B cell (primary cell): ENCODE data around the gene TBC1D22A. TPM values are rescaled to one million over a fixed set of nuclear protein-coding genes. Genes with fewer than 3 reads are reported as not detected.

Experiments
- ATAC-seq: fragments of 200-7000 bp; cut with Tn5 transposase; one replicate; pipeline ENCODE4 v1.10.0; 2021; ENCODE audit warnings: low read depth, mild to moderate bottlenecking, moderate number of reproducible peaks, moderate library complexity
- CTCF ChIA-PET: fragments of 350-600 bp; sonication (Branson Sonifier 250); formaldehyde crosslinking; loops from one replicate; lab custom pipeline; 2021; ENCODE audit warnings: antibody characterized with exemption, inconsistent platforms; lab: Charles Lee
- POLR2A ChIA-PET: fragments of 350-600 bp; sonication (Branson Sonifier 250); formaldehyde crosslinking; loops from one replicate; lab custom pipeline; 2021; ENCODE audit warnings: antibody characterized with exemption; lab: Charles Lee
- DNase-seq: peaks from one replicate; pipeline ENCODE4 v3.0.0; 2013
- H2AFZ ChIP-seq: 2 replicates; pipeline ENCODE4 v1.6.1; 2012; ENCODE audit warnings: mild to moderate bottlenecking, low read depth, low read length; ENCODE audit not compliant: insufficient read depth, poor library complexity, severe bottlenecking
- H3K27ac ChIP-seq, 2 donors: 1 replicate in 1 of 2; 2 replicates in 1 of 2; pipeline ENCODE4 v1.5.1; 2012 to 2013; ENCODE audit warnings: low read length in 2 of 2, mild to moderate bottlenecking in 2 of 2, moderate library complexity in 1 of 2
- H3K27me3 ChIP-seq, 4 experiments: fragments of 200-600 bp in 1 of 4; sonication (generic) in 1 of 4; replicated peaks in 1 of 4; 1 replicate in 2 of 4; 2 replicates in 2 of 4; pipeline versions ENCODE4 v1.6.1 to v1.7.0; 2013 to 2016; ENCODE audit warnings: low read length in 3 of 4, mild to moderate bottlenecking in 2 of 4, mixed read lengths in 1 of 4, moderate library complexity in 1 of 4; ENCODE audit not compliant: insufficient read depth in 4 of 4, control insufficient read depth in 3 of 4; ENCODE audit errors: control extremely low read depth in 1 of 4
- H3K36me3 ChIP-seq, 2 experiments: replicated peaks in 1 of 2; 1 replicate in 1 of 2; 2 replicates in 1 of 2; pipeline versions ENCODE4 v1.6.1 to v1.7.1; 2013; ENCODE audit warnings: low read length in 1 of 2; ENCODE audit not compliant: insufficient read depth in 2 of 2, control insufficient read depth in 1 of 2; ENCODE audit errors: control extremely low read depth in 1 of 2, extremely low read depth in 1 of 2
- H3K4me1 ChIP-seq, 2 donors: fragments of 200-600 bp in 1 of 2; sonication (generic) in 1 of 2; 1 replicate in 1 of 2; 2 replicates in 1 of 2; pipeline versions ENCODE4 v1.5.1 to v1.6.1; 2013 to 2017; ENCODE audit warnings: low read length in 2 of 2; ENCODE audit not compliant: control insufficient read depth in 2 of 2, insufficient read depth in 2 of 2
- H3K4me2 ChIP-seq: replicated peaks from 2 replicates; pipeline ENCODE3; 2012; ENCODE audit warnings: mild to moderate bottlenecking, low read depth, low read length; ENCODE audit not compliant: poor library complexity, severe bottlenecking
- H3K4me3 ChIP-seq, 5 experiments: fragments of 200-600 bp in 1 of 5; sonication (generic) in 1 of 5; 1 replicate in 3 of 5; 2 replicates in 2 of 5; pipeline versions ENCODE4 v1.5.1 to v1.7.0; 2011 to 2016; ENCODE audit warnings: low read length in 4 of 5, mild to moderate bottlenecking in 4 of 5, low read depth in 2 of 5, control low read depth in 1 of 5, moderate library complexity in 1 of 5; ENCODE audit not compliant: insufficient read depth in 1 of 5; ENCODE audit errors: control extremely low read depth in 1 of 5, extremely low read depth in 1 of 5
- H3K79me2 ChIP-seq: fragments of 200-600 bp; sonication (generic); one replicate; pipeline ENCODE4 v1.6.0; 2016; ENCODE audit warnings: low read length; ENCODE audit not compliant: control insufficient read depth, insufficient read depth
- H3K9ac ChIP-seq: fragments of 200-600 bp; sonication (generic); 2 replicates; pipeline ENCODE4 v1.6.1; 2017; ENCODE audit warnings: mild to moderate bottlenecking, low read length, moderate library complexity
- H3K9me3 ChIP-seq, 3 donors: one replicate each; pipeline versions ENCODE4 v1.6.1 to v1.7.1; 2013; ENCODE audit warnings: low read length in 2 of 3; ENCODE audit not compliant: control insufficient read depth in 2 of 3, insufficient read depth in 1 of 3; ENCODE audit errors: control extremely low read depth in 1 of 3
- H4K20me1 ChIP-seq: 2 replicates; pipeline ENCODE4 v1.6.0; 2012; ENCODE audit warnings: mild to moderate bottlenecking, low read length; ENCODE audit not compliant: insufficient read depth, control insufficient read depth, poor library complexity, severe bottlenecking
- H3K27ac Mint-ChIP-seq: one replicate; pipeline ENCODE4 v1.8.0; 2021; ENCODE audit warnings: mixed read lengths
- H3K27me3 Mint-ChIP-seq: one replicate; pipeline ENCODE4 v1.8.0; 2021; ENCODE audit warnings: mixed read lengths
- H3K4me1 Mint-ChIP-seq: one replicate; pipeline ENCODE4 v1.8.0; 2021; ENCODE audit warnings: mixed read lengths
- H3K4me3 Mint-ChIP-seq: one replicate; pipeline ENCODE4 v1.8.0; 2021; ENCODE audit warnings: mixed read lengths
- H3K9me3 Mint-ChIP-seq: one replicate; pipeline ENCODE4 v1.8.0; 2022; ENCODE audit warnings: mixed read lengths; ENCODE audit not compliant: insufficient read depth
- CTCF ChIP-seq: fragments of 200-600 bp; IDR thresholded peaks from one replicate; pipeline ENCODE4 v1.8.0; 2022; ENCODE audit warnings: antibody characterized with exemption, mild to moderate bottlenecking
- EZH2 ChIP-seq: IDR thresholded peaks from 2 replicates; pipeline ENCODE4 v1.6.1; 2012; ENCODE audit warnings: borderline replicate concordance, low read depth, mild to moderate bottlenecking, moderate library complexity, low read length; ENCODE audit not compliant: insufficient read depth, poor library complexity, severe bottlenecking
- WGBS: methylation state at CpG from one replicate; pipeline ENCODE4 v1.1.5; 2013; ENCODE audit warnings: missing lambda C conversion rate; ENCODE audit not compliant: insufficient coverage; 5-methylcytosine and 5-hydroxymethylcytosine counted together
- intact Hi-C: fragments of 100-400 bp; cut with micrococcal nuclease; formaldehyde crosslinking; loops from one replicate; pipeline ENCODE4 v1.10.0; 2022
- polyA plus RNA-seq: library from polyadenylated mRNA; depleted of rRNA; stranded (reverse); fragments of >200 nt; gene quantifications from 2 replicates; pipeline ENCODE4 v1.2.3, GENCODE V29; 2012
- total RNA-seq, 2 donors: library from RNA; stranded (reverse); fragments of 120-200 nt in 1 of 2; gene quantifications; 1 replicate in 1 of 2; 2 replicates in 1 of 2; pipeline versions ENCODE4 v1.2.3 to v1.2.4, GENCODE V29; 2013 to 2022

TBC1D22A gene
- total and polyA plus RNA-seq, 2 donors (not counting 1 experiment from before 2014, with no cell fraction given), result 73.8 to 128 TPM

- ChIA-PET CTCF (no interaction called here), POLR2A (interaction anchor here (0.5 kb wide), 1 partner anchor 13 kb away, joined by 6 read pairs; no protein-coding TSS in a partner anchor)
- DNase-seq (no peak), ATAC-seq (no peak)
- Mint-ChIP-seq H3K4me3 (no peak overlapping the region), H3K27ac (no peak overlapping the region), H3K4me1 (peaks cover 25% of the 10 kb centered on the region), H3K9me3 (no peaks in the 10 kb centered on the region), H3K27me3 (no peaks in the 10 kb centered on the region)
- Histone ChIP-seq H2AFZ (no peak overlapping the region), H3K4me3 (no peak overlapping the region), H3K9me3 (peaks cover 0 to 3% (median 0%) of the 10 kb centered on the region in 3 donors), H3K36me3 (peaks cover 0 to 68% of the 10 kb centered on the region in 2 experiments), H3K79me2 (peaks cover 100% of the 10 kb centered on the region), H3K4me2 (no peak overlapping the region), H3K27me3 (no peaks in the 10 kb centered on the region), H3K9ac (no peak overlapping the region), H3K4me1 (no peaks in the 10 kb centered on the region), H4K20me1 (peaks cover 100% of the 10 kb centered on the region), H3K27ac (no peak overlapping the region)
- 96% methylated on average over 12 of the region's 16 CpGs for WGBS
- no peak for TF ChIP-seq CTCF
- no peak for TF ChIP-seq EZH2
- intact Hi-C loops, result no loop called here
Measured at GRCh38 chr22:46853191-46853590, 90.7 kb downstream of the TBC1D22A start.

- Histone ChIP-seq H3K4me3 (no peak overlapping the region), H4K20me1 (peaks cover 96% of the 10 kb centered on the region), H3K36me3 (peaks cover 0 to 58% of the 10 kb centered on the region in 2 experiments), H3K9ac (no peak overlapping the region), H3K27ac (no peak overlapping the region), H3K4me2 (no peak overlapping the region), H2AFZ (no peak overlapping the region), H3K79me2 (peaks cover 96% of the 10 kb centered on the region), H3K4me1 (no peaks in the 10 kb centered on the region), H3K9me3 (peaks cover 0 to 3% (median 0%) of the 10 kb centered on the region in 3 donors), H3K27me3 (no peaks in the 10 kb centered on the region)
- ChIA-PET POLR2A (no interaction called here), CTCF (no interaction called here)
- Mint-ChIP-seq H3K9me3 (no peaks in the 10 kb centered on the region), H3K27ac (no peak overlapping the region), H3K27me3 (no peaks in the 10 kb centered on the region), H3K4me1 (peaks cover 26% of the 10 kb centered on the region), H3K4me3 (no peak overlapping the region)
- ATAC-seq, result no peak
- WGBS, result 92% methylated on average over 16 of the region's 18 CpGs
- intact Hi-C loops, result no loop called here
- TF ChIP-seq EZH2, result no peak
- DNase-seq, result no peak
Measured at GRCh38 chr22:46854125-46854870, 91.8 kb downstream of the TBC1D22A start.
